SK-N-MC (cell line): Measurements from ENCODE around the gene ASGR1.

Source experiments
- EZH2 ChIP-seq: fragments of 200-600 bp; sonication (generic); IDR thresholded peaks from one replicate; pipeline ENCODE4 v1.6.1; 2017; ENCODE audit warnings: antibody characterized with exemption
- FOXP2 ChIP-seq: optimal IDR thresholded peaks from 2 replicates; pipeline ENCODE3; 2011; ENCODE audit warnings: mild to moderate bottlenecking, moderate library complexity; ENCODE audit not compliant: insufficient read depth; ENCODE audit errors: extremely low read length, control extremely low read depth
- POLR2AphosphoS5 ChIP-seq: IDR thresholded peaks from 2 replicates; pipeline ENCODE4 v1.6.1; 2012; ENCODE audit warnings: mild to moderate bottlenecking, low read depth, low read length, borderline replicate concordance

GRCh38 chr17:7131423-7131791 lies 47.8 kb downstream of the ASGR1 start:
- TF ChIP-seq EZH2, result no peak
- no peak for TF ChIP-seq FOXP2
- no peak for TF ChIP-seq POLR2AphosphoS5
